CD4-positive, alpha-beta memory T cell (primary cell): ENCODE measurements around the gene KLHL36. TPM values are rescaled to one million over a fixed set of nuclear protein-coding genes. Genes with fewer than 3 reads are reported as not detected.
"Not testable (repeated sequence)": the region's sequence is repeated elsewhere in the genome, so short reads cannot be mapped to it uniquely, and the experiment has no call there.

Experiments
- CTCF ChIA-PET: fragments of 350-600 bp; sonication (Branson Sonifier 250); formaldehyde crosslinking; loops from one replicate; lab custom pipeline; 2021; ENCODE audit warnings: inconsistent platforms; ENCODE audit not compliant: partially characterized antibody; lab: Charles Lee
- POLR2A ChIA-PET: fragments of 350-600 bp; sonication (Branson Sonifier 250); formaldehyde crosslinking; loops from one replicate; lab custom pipeline; 2021; ENCODE audit not compliant: partially characterized antibody; lab: Charles Lee
- DNase-seq, 5 donors: peaks; one replicate each; pipeline versions ENCODE4 v3.0.0 to v3.0.0-alpha.2; 2020 to 2022; ENCODE audit warnings: mixed read lengths in 1 of 5
- H3K27ac ChIP-seq: one replicate; pipeline ENCODE4 v1.7.0; 2013; ENCODE audit warnings: low read depth, low read length
- H3K27me3 ChIP-seq: 2 replicates; pipeline ENCODE4 v1.7.0; 2013; ENCODE audit warnings: mild to moderate bottlenecking, low read length, moderate library complexity; ENCODE audit not compliant: insufficient read depth
- H3K36me3 ChIP-seq: 2 replicates; pipeline ENCODE4 v1.7.0; 2013; ENCODE audit warnings: mild to moderate bottlenecking, low read length, moderate library complexity; ENCODE audit not compliant: insufficient read depth
- H3K4me1 ChIP-seq: 2 replicates; pipeline ENCODE4 v1.7.0; 2013; ENCODE audit warnings: mild to moderate bottlenecking, low read length, moderate library complexity; ENCODE audit not compliant: insufficient read depth
- H3K4me3 ChIP-seq, 2 donors: one replicate each; pipeline ENCODE4 v1.7.0; 2013; ENCODE audit warnings: low read length in 2 of 2, mild to moderate bottlenecking in 1 of 2
- H3K9me3 ChIP-seq, 2 donors: one replicate each; pipeline ENCODE4 v1.7.0; 2013; ENCODE audit warnings: low read length in 2 of 2, control low read depth in 1 of 2; ENCODE audit not compliant: control insufficient read depth in 1 of 2
- H3K27ac Mint-ChIP-seq, 7 donors: one replicate each; pipeline ENCODE4 v1.8.0; 2020 to 2021; ENCODE audit warnings: mixed read lengths in 7 of 7, mild to moderate bottlenecking in 6 of 7, inconsistent platforms in 3 of 7, moderate library complexity in 3 of 7
- H3K27me3 Mint-ChIP-seq, 2 donors: one replicate each; pipeline ENCODE4 v1.8.0; 2020 to 2021; ENCODE audit warnings: mixed read lengths in 2 of 2
- H3K36me3 Mint-ChIP-seq, 2 donors: one replicate each; pipeline ENCODE4 v1.8.0; 2020 to 2021; ENCODE audit warnings: mixed read lengths in 2 of 2, inconsistent platforms in 1 of 2, mild to moderate bottlenecking in 1 of 2
- H3K4me1 Mint-ChIP-seq, 4 donors: one replicate each; pipeline ENCODE4 v1.8.0; 2020 to 2021; ENCODE audit warnings: mixed read lengths in 4 of 4, mild to moderate bottlenecking in 1 of 4
- H3K4me3 Mint-ChIP-seq, 8 donors: one replicate each; pipeline ENCODE4 v1.8.0; 2020 to 2021; ENCODE audit warnings: mixed read lengths in 8 of 8, mild to moderate bottlenecking in 7 of 8, moderate library complexity in 6 of 8, inconsistent platforms in 3 of 8
- H3K9me3 Mint-ChIP-seq, 8 donors: one replicate each; pipeline ENCODE4 v1.8.0; 2020 to 2021; ENCODE audit warnings: mixed read lengths in 8 of 8, mild to moderate bottlenecking in 5 of 8, inconsistent platforms in 3 of 8, moderate library complexity in 1 of 8
- intact Hi-C: fragments of 100-400 bp; cut with micrococcal nuclease; formaldehyde crosslinking; loops from one replicate; pipeline ENCODE4 v1.15.1; 2023
- polyA plus RNA-seq, 2 donors: library from polyadenylated mRNA; unstranded; fragments of 300-500 nt; fragmentation: Illumina TruSeq; gene quantifications; one replicate each; pipeline ENCODE4 v1.2.3, GENCODE V29; 2021
- total RNA-seq, 2 experiments: library from RNA; stranded (reverse); gene quantifications; one replicate each; pipeline ENCODE4 v1.2.3, GENCODE V29; 2021

The KLHL36 gene
- total and polyA plus RNA-seq, 4 experiments from 2014 or later: 28.2 to 149 (median 86.9) TPM

GRCh38 chr16:84630446-84631152 is 17.7 kb upstream of the KLHL36 start:
- DNase-seq: no peak
- Mint-ChIP-seq H3K27ac (peak overlapping the region; percentile 49 to 85 (median 71)), H3K36me3 (no peaks in the 10 kb centered on the region), H3K27me3 (no peaks in the 10 kb centered on the region), H3K9me3 (no peaks in the 10 kb centered on the region), H3K4me1 (peaks cover 11 to 30% (median 22%) of the 10 kb centered on the region in 4 donors), H3K4me3 (peak overlapping the region in 7 of 8 donors; percentile 10 to 75 (median 52))
- CTCF ChIA-PET: interaction anchor here (1.4 to 1.9 kb wide), 2 partner anchors 10 to 125 kb away, joined by 3 to 6 read pairs; no protein-coding TSS in a partner anchor
- POLR2A ChIA-PET: no interaction called here
- Histone ChIP-seq H3K27me3 (no peaks in the 10 kb centered on the region), H3K4me1 (peaks cover 15% of the 10 kb centered on the region), H3K9me3 (no peaks in the 10 kb centered on the region), H3K36me3 (no peaks in the 10 kb centered on the region), H3K27ac (no peak overlapping the region), H3K4me3 (no peak overlapping the region)
- intact Hi-C loops: no loop called here

- POLR2A ChIA-PET: no interaction called here
- Mint-ChIP-seq H3K27me3 (no peaks in the 10 kb centered on the region), H3K9me3 (no peaks in the 10 kb centered on the region)
Observed at GRCh38 chr16:84631153-84631466, 17.2 kb upstream of the KLHL36 start.

GRCh38 chr16:84631886-84632285 is 16.4 kb upstream of the KLHL36 start:
- H3K4me3 Mint-ChIP-seq: peak overlapping the region in 4 of 8 donors; percentile 2 to 60 (median 39)
- H3K27me3 Mint-ChIP-seq: no peaks in the 10 kb centered on the region
- no peak for DNase-seq
- intact Hi-C loops: no loop called here
- Histone ChIP-seq H3K27ac (no peak overlapping the region), H3K9me3 (no peaks in the 10 kb centered on the region), H3K27me3 (no peaks in the 10 kb centered on the region), H3K4me1 (peaks cover 15% of the 10 kb centered on the region), H3K36me3 (no peaks in the 10 kb centered on the region), H3K4me3 (no peak overlapping the region)
- POLR2A ChIA-PET: no interaction called here
- no peaks in the 10 kb centered on the region for H3K36me3 Mint-ChIP-seq
- peaks cover 11 to 30% (median 22%) of the 10 kb centered on the region in 4 donors for H3K4me1 Mint-ChIP-seq
- H3K9me3 Mint-ChIP-seq: no peaks in the 10 kb centered on the region
- peak overlapping the region in 3 of 7 donors; percentile 0 to 39 (median 2) for H3K27ac Mint-ChIP-seq
- CTCF ChIA-PET: interaction anchor here (1.1 to 1.9 kb wide), 2 partner anchors 94 to 126 kb away, joined by 3 to 6 read pairs; no protein-coding TSS in a partner anchor

More at GRCh38 chr16:84631153-84631466, 17.2 kb upstream of the KLHL36 start:
- Histone ChIP-seq H3K9me3 (no peaks in the 10 kb centered on the region), H3K36me3 (no peaks in the 10 kb centered on the region), H3K27ac (no peak overlapping the region), H3K27me3 (no peaks in the 10 kb centered on the region), H3K4me3 (no peak overlapping the region), H3K4me1 (peaks cover 15% of the 10 kb centered on the region)
- Mint-ChIP-seq H3K4me1 (peaks cover 11 to 30% (median 22%) of the 10 kb centered on the region in 4 donors), H3K27ac (peak overlapping the region in 5 of 7 donors; percentile 49 to 85 (median 79)), H3K4me3 (peak overlapping the region in 7 of 8 donors; percentile 39 to 75 (median 57)), H3K36me3 (no peaks in the 10 kb centered on the region)
- CTCF ChIA-PET: interaction anchor here (1.1 to 1.9 kb wide), 2 partner anchors 94 to 125 kb away, joined by 3 to 6 read pairs; no protein-coding TSS in a partner anchor
- DNase-seq: no peak
- intact Hi-C loops: no loop called here

GRCh38 chr16:84632862-84633261 is 15.4 kb upstream of the KLHL36 start:
- H3K9me3 ChIP-seq, H3K27ac ChIP-seq, POLR2A ChIA-PET, H3K36me3 ChIP-seq, H3K36me3 Mint-ChIP-seq, DNase-seq, H3K4me3 ChIP-seq, H3K4me3 Mint-ChIP-seq, CTCF ChIA-PET, H3K27ac Mint-ChIP-seq, intact Hi-C loops, H3K9me3 Mint-ChIP-seq, H3K27me3 Mint-ChIP-seq, H3K27me3 ChIP-seq: not testable (repeated sequence)
- peaks cover 11 to 32% (median 22%) of the 10 kb centered on the region in 4 donors for H3K4me1 Mint-ChIP-seq
- H3K4me1 ChIP-seq: peaks cover 15% of the 10 kb centered on the region

GRCh38 chr16:84633622-84634021 is 14.7 kb upstream of the KLHL36 start:
- no peak overlapping the region for H3K27ac Mint-ChIP-seq

GRCh38 chr16:84635702-84636101 is 12.6 kb upstream of the KLHL36 start:
- Mint-ChIP-seq H3K27me3 (no peaks in the 10 kb centered on the region), H3K9me3 (no peaks in the 10 kb centered on the region), H3K4me3 (no peak overlapping the region), H3K36me3 (no peaks in the 10 kb centered on the region), H3K4me1 (peaks cover 16 to 38% (median 22%) of the 10 kb centered on the region in 4 donors), H3K27ac (peak overlapping the region in 1 of 7 donors; percentile 42)
- intact Hi-C loops: loop anchor here (1.0 kb wide), 1 partner anchor 12 kb away; no protein-coding TSS in a partner anchor
- POLR2A ChIA-PET: no interaction called here
- no peak for DNase-seq
- no peaks in the 10 kb centered on the region for H3K36me3 ChIP-seq
- no peak overlapping the region for H3K27ac ChIP-seq
- H3K4me1 ChIP-seq: peaks cover 17% of the 10 kb centered on the region
- CTCF ChIA-PET: interaction anchor here (1.8 kb wide), 1 partner anchor 130 kb away, joined by 4 read pairs; no protein-coding TSS in a partner anchor
- H3K9me3 ChIP-seq: no peaks in the 10 kb centered on the region
- no peak overlapping the region for H3K4me3 ChIP-seq
- H3K27me3 ChIP-seq: no peaks in the 10 kb centered on the region

More at GRCh38 chr16:84633622-84634021, 14.7 kb upstream of the KLHL36 start:
- Mint-ChIP-seq H3K4me1 (peaks cover 13 to 40% (median 22%) of the 10 kb centered on the region in 4 donors), H3K27me3 (no peaks in the 10 kb centered on the region), H3K36me3 (no peaks in the 10 kb centered on the region), H3K9me3 (no peaks in the 10 kb centered on the region), H3K4me3 (no peak overlapping the region)
- H3K27me3 ChIP-seq: no peaks in the 10 kb centered on the region
- peaks cover 15% of the 10 kb centered on the region for H3K4me1 ChIP-seq
- no peaks in the 10 kb centered on the region for H3K36me3 ChIP-seq
- POLR2A ChIA-PET: no interaction called here
- no peak overlapping the region for H3K27ac ChIP-seq
- H3K4me3 ChIP-seq: no peak overlapping the region
- no peaks in the 10 kb centered on the region for H3K9me3 ChIP-seq
- intact Hi-C loops: no loop called here
- CTCF ChIA-PET: interaction anchor here (1.0 kb wide), 1 partner anchor 11 kb away, joined by 3 read pairs; no protein-coding TSS in a partner anchor
- DNase-seq: no peak

GRCh38 chr16:84637709-84638108 is 10.6 kb upstream of the KLHL36 start:
- H3K4me1 Mint-ChIP-seq: peaks cover 14 to 39% (median 27%) of the 10 kb centered on the region in 4 donors
- H3K9me3 Mint-ChIP-seq: no peaks in the 10 kb centered on the region
- H3K4me3 ChIP-seq: no peak overlapping the region
- no peak for DNase-seq
- H3K36me3 Mint-ChIP-seq: no peaks in the 10 kb centered on the region
- ChIA-PET POLR2A (no interaction called here), CTCF (no interaction called here)
- H3K4me1 ChIP-seq: peaks cover 26% of the 10 kb centered on the region
- no peaks in the 10 kb centered on the region for H3K9me3 ChIP-seq
- intact Hi-C loops: no loop called here
- H3K4me3 Mint-ChIP-seq: no peak overlapping the region
- H3K27me3 ChIP-seq: no peaks in the 10 kb centered on the region
- no peaks in the 10 kb centered on the region for H3K36me3 ChIP-seq
- no peaks in the 10 kb centered on the region for H3K27me3 Mint-ChIP-seq
- peak overlapping the region in 1 of 7 donors; percentile 44 for H3K27ac Mint-ChIP-seq
- no peak overlapping the region for H3K27ac ChIP-seq
